PC-9 (cell line): ENCODE measurements around the gene RSBN1L.
"Not testable (repeated sequence)": the region's sequence is repeated elsewhere in the genome, so short reads cannot be mapped to it uniquely, and the experiment has no call there.

Source experiments
- EZH2 ChIP-seq: fragments of 200-600 bp; sonication (generic); IDR thresholded peaks from 2 replicates; pipeline ENCODE4 v1.8.0; 2017; ENCODE audit warnings: antibody characterized with exemption, low read depth
- TF ChIP-seq, protein P1 (sequence below): fragments of 200-600 bp; sonication (generic); conservative IDR thresholded peaks from 2 replicates; pipeline ENCODE4 v1.6.1; 2017; ENCODE audit warnings: mixed run types, antibody characterized with exemption, mild to moderate bottlenecking, moderate library complexity

DNA sequence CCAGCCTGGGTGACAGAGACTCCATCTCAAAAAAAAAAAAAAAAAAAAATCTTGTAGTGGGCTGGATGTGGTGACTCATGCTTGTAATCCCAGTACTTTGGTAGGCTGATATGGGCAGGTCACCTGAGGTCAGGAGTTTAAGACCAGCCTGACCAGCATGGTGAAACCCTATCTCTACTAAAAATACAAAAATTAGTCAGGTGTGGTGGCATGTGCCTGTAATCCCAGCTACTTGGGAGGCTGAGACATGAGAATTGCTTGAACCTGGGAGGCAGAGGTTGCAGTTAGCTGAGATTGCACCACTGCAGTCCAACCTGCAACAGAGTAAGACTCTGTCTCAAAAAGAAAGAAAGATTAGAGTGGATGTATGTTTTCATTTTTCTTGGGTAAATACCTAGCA is 18.7 kb downstream of the RSBN1L start:
- not testable (repeated sequence) for TF ChIP-seq EZH2
- TF ChIP-seq, protein P1, sequence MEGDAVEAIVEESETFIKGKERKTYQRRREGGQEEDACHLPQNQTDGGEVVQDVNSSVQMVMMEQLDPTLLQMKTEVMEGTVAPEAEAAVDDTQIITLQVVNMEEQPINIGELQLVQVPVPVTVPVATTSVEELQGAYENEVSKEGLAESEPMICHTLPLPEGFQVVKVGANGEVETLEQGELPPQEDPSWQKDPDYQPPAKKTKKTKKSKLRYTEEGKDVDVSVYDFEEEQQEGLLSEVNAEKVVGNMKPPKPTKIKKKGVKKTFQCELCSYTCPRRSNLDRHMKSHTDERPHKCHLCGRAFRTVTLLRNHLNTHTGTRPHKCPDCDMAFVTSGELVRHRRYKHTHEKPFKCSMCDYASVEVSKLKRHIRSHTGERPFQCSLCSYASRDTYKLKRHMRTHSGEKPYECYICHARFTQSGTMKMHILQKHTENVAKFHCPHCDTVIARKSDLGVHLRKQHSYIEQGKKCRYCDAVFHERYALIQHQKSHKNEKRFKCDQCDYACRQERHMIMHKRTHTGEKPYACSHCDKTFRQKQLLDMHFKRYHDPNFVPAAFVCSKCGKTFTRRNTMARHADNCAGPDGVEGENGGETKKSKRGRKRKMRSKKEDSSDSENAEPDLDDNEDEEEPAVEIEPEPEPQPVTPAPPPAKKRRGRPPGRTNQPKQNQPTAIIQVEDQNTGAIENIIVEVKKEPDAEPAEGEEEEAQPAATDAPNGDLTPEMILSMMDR = not testable (repeated sequence)
